Stimulated activated CD4-positive, alpha-beta T cell treated with anti-CD3 and anti-CD28 coated beads, Interleukin-15, amount 100 ng/mL, for 24 hours (primary cell): ENCODE measurements around the gene NTSR1.

ENCODE experiments used
- DNase-seq: peaks from one replicate; pipeline ENCODE4 v3.0.0-alpha.2; 2020

NTSR1 gene

GRCh38 chr20:62772990-62773844, 64.6 kb downstream of the NTSR1 start:
- no peak for DNase-seq

- DNase-seq, result no peak
Measured at GRCh38 chr20:62773845-62774714, 65.4 kb downstream of the NTSR1 start.

- peak; percentile 51 for DNase-seq
Measured at GRCh38 chr20:62774762-62775161, 66.1 kb downstream of the NTSR1 start.

GRCh38 chr20:62775206-62775605, 66.6 kb downstream of the NTSR1 start:
- no peak for DNase-seq

- DNase-seq, result no peak
Measured at GRCh38 chr20:62776035-62776691, 67.5 kb downstream of the NTSR1 start.

- peak; percentile 77 for DNase-seq
Measured at GRCh38 chr20:62776692-62777527, 68.3 kb downstream of the NTSR1 start.

- DNase-seq, result no peak
Measured at GRCh38 chr20:62777528-62777830, 68.8 kb downstream of the NTSR1 start.

- DNase-seq, result no peak
Measured at GRCh38 chr20:62778058-62778457, 69.4 kb downstream of the NTSR1 start.

GRCh38 chr20:62778601-62779416, 70.2 kb downstream of the NTSR1 start:
- no peak for DNase-seq

- DNase-seq, result no peak
Measured at GRCh38 chr20:62779417-62779685, 70.7 kb downstream of the NTSR1 start.

GRCh38 chr20:62780204-62780603, 71.6 kb downstream of the NTSR1 start:
- no peak for DNase-seq

- DNase-seq, result no peak
Measured at GRCh38 chr20:62780696-62781095, 72.1 kb downstream of the NTSR1 start.

GRCh38 chr20:62782149-62782892, 73.7 kb downstream of the NTSR1 start:
- DNase-seq, result no peak

- no peak for DNase-seq
Measured at GRCh38 chr20:62782893-62783278, 74.2 kb downstream of the NTSR1 start.

GRCh38 chr20:62784497-62784896, 75.9 kb downstream of the NTSR1 start:
- no peak for DNase-seq

GRCh38 chr20:62785393-62785792, 76.8 kb downstream of the NTSR1 start:
- no peak for DNase-seq

- DNase-seq, result no peak
Measured at GRCh38 chr20:62786157-62786556, 77.5 kb downstream of the NTSR1 start.

- DNase-seq, result no peak
Measured at GRCh38 chr20:62787321-62787720, 78.7 kb downstream of the NTSR1 start.

- no peak for DNase-seq
Measured at GRCh38 chr20:62787866-62788265, 79.2 kb downstream of the NTSR1 start.

GRCh38 chr20:62788607-62789006, 80.0 kb downstream of the NTSR1 start:
- no peak for DNase-seq

GRCh38 chr20:62790075-62790474, 81.4 kb downstream of the NTSR1 start:
- DNase-seq, result no peak
